HG03108 (cell line): ENCODE data around the gene IGSF9.

Experiments
- ATAC-seq: cut with Tn5 transposase; IDR thresholded peaks from one replicate; pipeline ENCODE4 v1.9.1; 2021; ENCODE audit warnings: moderate library complexity; ENCODE audit not compliant: unreplicated experiment

IGSF9 gene

GRCh38 chr1:159877695-159878444 lies 67.5 kb downstream of the IGSF9 start:
- ATAC-seq, result no peak
